AG09309 (cell line): ENCODE data around the gene CNOT6L.

Experiments used
- DNase-seq: peaks from one replicate; pipeline ENCODE4 v3.0.0-alpha.2; 2010; ENCODE audit warnings: low read depth
- H3K4me3 ChIP-seq: 2 replicates; pipeline ENCODE4 v1.5.1; 2011; ENCODE audit warnings: mild to moderate bottlenecking, low read depth, low read length, moderate library complexity; ENCODE audit not compliant: control insufficient read depth
- TF ChIP-seq, protein P1 (sequence below): IDR thresholded peaks from 2 replicates; pipeline ENCODE4 v1.5.1; 2011; ENCODE audit warnings: mild to moderate bottlenecking, low read depth, low read length, inconsistent platforms; ENCODE audit not compliant: insufficient read depth, control insufficient read depth; ENCODE audit errors: missing control alignments

Gene CNOT6L

GRCh38 chr4:77820649-77821561 is 1.7 kb upstream of the CNOT6L start:
- DNase-seq: no peak
- peak overlapping the region; percentile 88 for H3K4me3 ChIP-seq
- TF ChIP-seq, protein P1, sequence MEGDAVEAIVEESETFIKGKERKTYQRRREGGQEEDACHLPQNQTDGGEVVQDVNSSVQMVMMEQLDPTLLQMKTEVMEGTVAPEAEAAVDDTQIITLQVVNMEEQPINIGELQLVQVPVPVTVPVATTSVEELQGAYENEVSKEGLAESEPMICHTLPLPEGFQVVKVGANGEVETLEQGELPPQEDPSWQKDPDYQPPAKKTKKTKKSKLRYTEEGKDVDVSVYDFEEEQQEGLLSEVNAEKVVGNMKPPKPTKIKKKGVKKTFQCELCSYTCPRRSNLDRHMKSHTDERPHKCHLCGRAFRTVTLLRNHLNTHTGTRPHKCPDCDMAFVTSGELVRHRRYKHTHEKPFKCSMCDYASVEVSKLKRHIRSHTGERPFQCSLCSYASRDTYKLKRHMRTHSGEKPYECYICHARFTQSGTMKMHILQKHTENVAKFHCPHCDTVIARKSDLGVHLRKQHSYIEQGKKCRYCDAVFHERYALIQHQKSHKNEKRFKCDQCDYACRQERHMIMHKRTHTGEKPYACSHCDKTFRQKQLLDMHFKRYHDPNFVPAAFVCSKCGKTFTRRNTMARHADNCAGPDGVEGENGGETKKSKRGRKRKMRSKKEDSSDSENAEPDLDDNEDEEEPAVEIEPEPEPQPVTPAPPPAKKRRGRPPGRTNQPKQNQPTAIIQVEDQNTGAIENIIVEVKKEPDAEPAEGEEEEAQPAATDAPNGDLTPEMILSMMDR: no peak

- TF ChIP-seq, protein P1: no peak
- DNase-seq: no peak
Measured at GRCh38 chr4:77819843-77820648, 878 bp upstream of the CNOT6L start.

GRCh38 chr4:77819404-77819842 is 255 bp upstream of the CNOT6L start:
- DNase-seq: no peak
- TF ChIP-seq, protein P1: no peak

More at GRCh38 chr4:77819843-77820648, 878 bp upstream of the CNOT6L start:
- peak overlapping the region; percentile 88 for H3K4me3 ChIP-seq

DNA sequence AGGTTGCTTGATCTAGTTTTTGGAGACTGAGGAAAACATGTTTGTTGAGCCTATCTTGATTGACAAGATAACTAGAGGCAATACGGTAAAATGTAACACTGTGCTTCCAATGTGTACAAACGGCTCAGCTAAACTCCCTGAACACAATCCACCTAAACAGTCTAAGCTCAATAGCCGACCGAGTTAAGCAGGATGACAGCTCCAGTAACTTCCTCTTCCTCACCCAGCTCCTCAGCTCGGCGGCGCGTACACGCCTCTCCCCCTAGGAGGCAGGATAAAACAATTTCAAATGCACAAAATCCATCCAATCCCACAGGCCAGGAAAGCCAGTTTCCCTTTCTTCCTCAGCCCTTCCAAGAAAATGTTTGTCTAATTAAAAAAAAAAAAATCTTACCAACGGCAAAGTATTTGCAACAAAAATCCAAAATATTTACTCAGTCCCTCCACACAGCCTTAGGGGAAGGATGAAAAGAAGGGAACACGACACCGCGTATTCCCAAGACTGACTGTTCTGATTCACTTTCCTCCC is 1.0 kb downstream of the CNOT6L start:
- H3K4me3 ChIP-seq: peak overlapping the region; percentile 88
- peak; percentile 31 for DNase-seq
- TF ChIP-seq, protein P1: peak; percentile 52

More at GRCh38 chr4:77819404-77819842, 255 bp upstream of the CNOT6L start:
- H3K4me3 ChIP-seq: peak overlapping the region; percentile 88

- DNase-seq: no peak
- peak overlapping the region; percentile 88 for H3K4me3 ChIP-seq
Measured at GRCh38 chr4:77817304-77818072, 1.7 kb downstream of the CNOT6L start.

More at GRCh38 chr4:77817304-77818072, 1.7 kb downstream of the CNOT6L start:
- TF ChIP-seq, protein P1: no peak
